Stimulated activated CD8-positive, alpha-beta memory T cell treated with anti-CD3 and anti-CD28 coated beads, Interleukin-2, amount 100 ng/mL, for 1 hour (primary cell): Measurements from ENCODE around the gene KRT17.
"Not testable (repeated sequence)": the region's sequence is repeated elsewhere in the genome, so short reads cannot be mapped to it uniquely, and the experiment has no call there.

ENCODE experiments used
- DNase-seq, 2 donors: peaks; one replicate each; pipeline ENCODE4 v3.0.0-alpha.2; 2020; ENCODE audit warnings: low read depth in 2 of 2

Gene KRT17

GRCh38 chr17:41634639-41635038 is 10.3 kb upstream of the KRT17 start:
- no peak for DNase-seq

GRCh38 chr17:41633556-41634199 is 9.3 kb upstream of the KRT17 start:
- DNase-seq, result no peak

GRCh38 chr17:41632482-41633105 is 8.2 kb upstream of the KRT17 start:
- DNase-seq, result no peak

GRCh38 chr17:41631898-41632285 is 7.5 kb upstream of the KRT17 start:
- no peak for DNase-seq

GRCh38 chr17:41631025-41631897 is 6.9 kb upstream of the KRT17 start:
- DNase-seq, result no peak

DNA sequence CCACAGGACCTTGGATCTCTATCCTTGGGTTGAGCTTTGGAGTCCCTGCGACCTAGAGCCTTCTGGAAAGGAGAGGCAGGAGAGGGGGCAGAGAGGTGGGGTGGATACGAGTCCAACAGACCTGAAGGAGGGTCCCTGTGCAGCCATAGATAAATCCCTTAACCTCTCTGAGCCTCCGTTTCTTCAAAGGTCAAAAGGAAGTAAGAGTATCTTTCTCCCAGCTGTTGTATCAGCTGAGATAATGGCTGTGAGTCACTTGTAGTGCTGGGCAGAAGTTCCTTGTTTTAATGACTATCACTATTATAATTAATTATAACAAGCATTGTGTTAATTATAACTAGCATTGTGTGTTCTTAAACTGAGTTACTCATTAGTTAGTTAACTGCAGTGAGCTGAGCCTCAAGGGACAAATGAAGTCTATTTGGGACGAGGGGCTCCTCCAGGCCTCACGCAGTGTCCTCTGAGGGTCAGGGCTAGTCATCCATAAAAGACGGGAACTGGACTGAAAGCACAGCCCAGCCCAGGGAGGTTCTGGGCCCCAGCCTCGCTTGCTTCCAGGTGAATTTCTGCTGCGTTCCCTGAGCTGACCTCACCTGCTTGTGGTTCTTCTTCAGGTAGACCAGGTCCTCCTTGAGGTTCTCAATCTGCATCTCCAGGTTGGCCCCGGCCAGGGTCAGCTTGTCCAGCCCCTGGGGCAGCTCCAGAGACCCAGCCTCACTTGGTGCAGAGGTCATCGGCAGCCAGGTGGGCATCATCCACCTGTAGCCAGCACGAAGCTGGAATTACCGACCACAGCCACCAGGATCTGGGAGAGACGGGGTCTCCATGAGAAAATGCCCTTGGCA is 5.7 kb upstream of the KRT17 start:
- no peak for DNase-seq

DNA sequence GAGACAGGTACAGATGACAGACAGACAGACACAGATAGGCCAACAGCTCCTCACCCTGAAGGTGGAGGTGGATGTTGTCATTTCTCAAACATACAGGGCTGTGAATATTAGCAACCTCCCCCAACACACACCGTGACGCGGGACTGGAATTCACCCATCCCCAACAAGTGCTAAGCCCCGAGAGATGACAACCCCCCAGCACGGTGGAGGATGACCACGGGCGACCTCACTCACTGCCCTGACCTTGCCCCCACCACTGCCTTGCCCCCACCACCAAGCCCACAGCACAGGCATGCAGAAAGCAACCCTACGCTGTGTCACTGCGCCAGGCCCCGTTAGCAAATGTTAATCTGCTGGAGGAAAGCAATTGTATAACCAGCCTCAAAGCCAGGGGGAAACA is 4.9 kb upstream of the KRT17 start:
- no peak for DNase-seq

- DNase-seq, result not testable (repeated sequence)
Measured at GRCh38 chr17:41628621-41629255, 4.4 kb upstream of the KRT17 start.

DNA sequence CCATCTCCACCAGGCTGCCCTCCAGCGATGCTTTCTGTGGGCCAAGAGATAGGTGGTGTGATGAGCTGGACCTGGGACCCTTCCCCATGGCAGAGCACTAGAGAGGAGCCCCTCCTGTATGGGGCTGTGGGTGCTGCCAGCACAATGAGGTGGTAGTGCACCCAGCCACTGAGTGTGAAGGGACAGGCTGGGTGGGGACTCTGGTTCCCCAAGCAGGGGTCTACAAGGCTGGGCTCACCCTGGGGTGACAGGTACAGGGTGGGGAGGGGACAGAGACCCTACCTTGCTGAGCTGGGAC is 3.6 kb upstream of the KRT17 start:
- not testable (repeated sequence) for DNase-seq

- no peak for DNase-seq
Measured at GRCh38 chr17:41627316-41628072, 3.1 kb upstream of the KRT17 start.

DNA sequence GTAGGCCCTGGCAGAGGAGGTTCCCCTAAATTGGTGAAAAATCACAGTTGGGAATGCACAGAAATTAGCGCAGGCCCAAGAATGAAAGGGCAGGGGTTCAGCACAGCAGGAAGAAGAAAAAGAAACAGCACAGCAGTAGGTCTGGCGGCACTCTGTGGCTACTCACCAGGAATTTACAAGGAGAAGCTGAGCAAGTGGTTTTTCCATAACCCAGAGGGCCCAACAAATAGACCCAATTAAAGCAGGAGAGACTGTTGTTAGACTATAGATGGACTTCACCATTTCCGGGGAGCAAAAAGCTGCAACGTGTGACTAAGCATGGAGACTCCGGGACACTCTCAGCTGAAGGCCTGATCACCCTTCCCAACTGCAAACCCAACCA is 2.5 kb upstream of the KRT17 start:
- DNase-seq, result not testable (repeated sequence)

GRCh38 chr17:41626028-41626913 is 1.9 kb upstream of the KRT17 start:
- not testable (repeated sequence) for DNase-seq

DNA sequence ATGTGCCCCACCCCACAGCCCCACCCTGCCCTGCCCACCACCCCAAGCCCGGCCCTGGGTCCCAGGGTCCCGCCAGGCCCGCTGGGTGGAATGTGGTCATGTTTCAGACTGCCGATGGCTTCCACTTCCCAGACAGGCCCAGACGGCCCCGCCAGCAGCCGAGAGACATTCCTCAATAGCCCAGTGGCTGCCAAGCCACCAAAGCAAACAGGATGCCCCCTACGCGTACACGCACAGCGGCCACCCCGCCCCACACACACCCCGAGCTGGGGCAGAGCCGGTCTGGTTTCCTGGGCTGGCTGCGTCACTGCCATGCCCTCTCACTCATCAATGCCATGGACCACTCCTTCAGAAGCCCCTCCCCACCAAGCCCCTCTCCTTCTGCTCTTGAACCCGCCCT is 1.2 kb upstream of the KRT17 start:
- DNase-seq, result no peak

- DNase-seq, result not testable (repeated sequence)
Measured at GRCh38 chr17:41623184-41623861, 1.1 kb downstream of the KRT17 start.

DNA sequence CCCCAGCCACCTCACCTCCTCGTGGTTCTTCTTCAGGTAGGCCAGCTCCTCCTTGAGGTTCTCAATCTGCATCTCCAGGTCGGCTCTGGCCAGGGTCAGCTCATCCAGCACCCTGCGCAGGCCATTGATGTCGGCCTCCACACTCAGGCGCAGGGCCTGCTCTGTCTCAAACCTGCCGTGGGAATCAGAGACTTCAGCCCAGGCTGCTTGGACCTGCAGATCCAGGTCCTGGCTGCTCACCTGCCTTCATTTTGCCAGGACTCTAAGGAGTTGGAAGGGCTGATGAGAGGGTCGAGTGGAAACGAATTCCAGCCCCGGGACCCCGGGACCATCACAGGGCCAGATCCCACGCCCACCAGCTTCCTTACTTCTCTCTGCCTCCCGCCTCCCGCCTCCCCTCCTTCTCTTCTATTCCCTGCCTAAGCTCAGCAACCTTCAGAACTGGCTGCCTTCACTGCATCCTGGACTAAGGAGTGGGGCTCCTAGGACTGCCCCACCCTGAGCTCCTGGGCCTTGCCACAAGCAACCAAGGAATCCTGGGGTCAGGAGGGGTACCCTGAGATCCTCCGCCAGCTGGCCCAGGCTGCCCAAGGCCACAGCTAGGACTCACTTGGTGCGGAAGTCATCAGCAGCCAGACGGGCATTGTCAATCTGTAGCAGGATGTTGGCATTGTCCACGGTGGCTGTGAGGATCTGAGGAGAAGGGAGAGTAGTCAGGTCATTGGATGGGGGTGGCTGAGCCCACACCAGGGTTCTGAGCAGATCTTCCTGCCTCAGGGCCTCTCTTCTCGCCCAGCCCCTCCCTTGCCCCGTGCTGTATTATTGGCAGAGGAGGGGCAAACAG is 1.8 kb downstream of the KRT17 start:
- not testable (repeated sequence) for DNase-seq

DNA sequence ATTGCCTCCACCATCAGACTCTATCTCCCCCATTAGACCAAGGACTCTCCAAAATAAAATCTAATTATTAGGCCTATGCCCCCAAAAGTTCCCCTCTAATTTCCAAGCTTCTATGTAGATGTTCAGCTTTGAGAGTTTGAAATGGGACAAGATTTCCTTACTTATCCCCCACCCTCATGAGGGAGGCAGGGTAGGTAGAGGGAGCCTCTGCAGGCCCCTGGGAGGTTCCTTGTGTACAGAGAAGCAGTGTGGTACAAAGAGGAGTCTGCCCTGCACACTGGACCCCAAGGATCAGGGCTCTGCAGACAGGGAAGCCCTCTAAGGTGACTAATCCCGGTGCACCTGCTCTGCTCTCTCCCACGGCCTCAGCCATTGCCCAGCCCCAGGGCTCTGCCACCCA is 2.5 kb downstream of the KRT17 start:
- DNase-seq, result no peak

- not testable (repeated sequence) for DNase-seq
Measured at GRCh38 chr17:41621435-41621817, 2.9 kb downstream of the KRT17 start.
